B cell (primary cell): Measurements from ENCODE around the gene CARD10. TPM values are rescaled to one million over a fixed set of nuclear protein-coding genes. Genes with fewer than 3 reads are reported as not detected.

ENCODE experiments used
- ATAC-seq: fragments of 200-7000 bp; cut with Tn5 transposase; one replicate; pipeline ENCODE4 v1.10.0; 2021; ENCODE audit warnings: low read depth, mild to moderate bottlenecking, moderate number of reproducible peaks, moderate library complexity
- CTCF ChIA-PET: fragments of 350-600 bp; sonication (Branson Sonifier 250); formaldehyde crosslinking; loops from one replicate; lab custom pipeline; 2021; ENCODE audit warnings: antibody characterized with exemption, inconsistent platforms; lab: Charles Lee
- POLR2A ChIA-PET: fragments of 350-600 bp; sonication (Branson Sonifier 250); formaldehyde crosslinking; loops from one replicate; lab custom pipeline; 2021; ENCODE audit warnings: antibody characterized with exemption; lab: Charles Lee
- DNase-seq: peaks from one replicate; pipeline ENCODE4 v3.0.0; 2013
- H2AFZ ChIP-seq: 2 replicates; pipeline ENCODE4 v1.6.1; 2012; ENCODE audit warnings: mild to moderate bottlenecking, low read depth, low read length; ENCODE audit not compliant: insufficient read depth, poor library complexity, severe bottlenecking
- H3K27ac ChIP-seq, 2 donors: 1 replicate in 1 of 2; 2 replicates in 1 of 2; pipeline ENCODE4 v1.5.1; 2012 to 2013; ENCODE audit warnings: low read length in 2 of 2, mild to moderate bottlenecking in 2 of 2, moderate library complexity in 1 of 2
- H3K27me3 ChIP-seq, 4 experiments: fragments of 200-600 bp in 1 of 4; sonication (generic) in 1 of 4; replicated peaks in 1 of 4; 1 replicate in 2 of 4; 2 replicates in 2 of 4; pipeline versions ENCODE4 v1.6.1 to v1.7.0; 2013 to 2016; ENCODE audit warnings: low read length in 3 of 4, mild to moderate bottlenecking in 2 of 4, mixed read lengths in 1 of 4, moderate library complexity in 1 of 4; ENCODE audit not compliant: insufficient read depth in 4 of 4, control insufficient read depth in 3 of 4; ENCODE audit errors: control extremely low read depth in 1 of 4
- H3K36me3 ChIP-seq, 2 experiments: replicated peaks in 1 of 2; 1 replicate in 1 of 2; 2 replicates in 1 of 2; pipeline versions ENCODE4 v1.6.1 to v1.7.1; 2013; ENCODE audit warnings: low read length in 1 of 2; ENCODE audit not compliant: insufficient read depth in 2 of 2, control insufficient read depth in 1 of 2; ENCODE audit errors: control extremely low read depth in 1 of 2, extremely low read depth in 1 of 2
- H3K4me1 ChIP-seq, 2 donors: fragments of 200-600 bp in 1 of 2; sonication (generic) in 1 of 2; 1 replicate in 1 of 2; 2 replicates in 1 of 2; pipeline versions ENCODE4 v1.5.1 to v1.6.1; 2013 to 2017; ENCODE audit warnings: low read length in 2 of 2; ENCODE audit not compliant: control insufficient read depth in 2 of 2, insufficient read depth in 2 of 2
- H3K4me2 ChIP-seq: replicated peaks from 2 replicates; pipeline ENCODE3; 2012; ENCODE audit warnings: mild to moderate bottlenecking, low read depth, low read length; ENCODE audit not compliant: poor library complexity, severe bottlenecking
- H3K4me3 ChIP-seq, 5 experiments: fragments of 200-600 bp in 1 of 5; sonication (generic) in 1 of 5; 1 replicate in 3 of 5; 2 replicates in 2 of 5; pipeline versions ENCODE4 v1.5.1 to v1.7.0; 2011 to 2016; ENCODE audit warnings: low read length in 4 of 5, mild to moderate bottlenecking in 4 of 5, low read depth in 2 of 5, control low read depth in 1 of 5, moderate library complexity in 1 of 5; ENCODE audit not compliant: insufficient read depth in 1 of 5; ENCODE audit errors: control extremely low read depth in 1 of 5, extremely low read depth in 1 of 5
- H3K79me2 ChIP-seq: fragments of 200-600 bp; sonication (generic); one replicate; pipeline ENCODE4 v1.6.0; 2016; ENCODE audit warnings: low read length; ENCODE audit not compliant: control insufficient read depth, insufficient read depth
- H3K9ac ChIP-seq: fragments of 200-600 bp; sonication (generic); 2 replicates; pipeline ENCODE4 v1.6.1; 2017; ENCODE audit warnings: mild to moderate bottlenecking, low read length, moderate library complexity
- H3K9me3 ChIP-seq, 3 donors: one replicate each; pipeline versions ENCODE4 v1.6.1 to v1.7.1; 2013; ENCODE audit warnings: low read length in 2 of 3; ENCODE audit not compliant: control insufficient read depth in 2 of 3, insufficient read depth in 1 of 3; ENCODE audit errors: control extremely low read depth in 1 of 3
- H4K20me1 ChIP-seq: 2 replicates; pipeline ENCODE4 v1.6.0; 2012; ENCODE audit warnings: mild to moderate bottlenecking, low read length; ENCODE audit not compliant: insufficient read depth, control insufficient read depth, poor library complexity, severe bottlenecking
- H3K27ac Mint-ChIP-seq: one replicate; pipeline ENCODE4 v1.8.0; 2021; ENCODE audit warnings: mixed read lengths
- H3K27me3 Mint-ChIP-seq: one replicate; pipeline ENCODE4 v1.8.0; 2021; ENCODE audit warnings: mixed read lengths
- H3K4me1 Mint-ChIP-seq: one replicate; pipeline ENCODE4 v1.8.0; 2021; ENCODE audit warnings: mixed read lengths
- H3K4me3 Mint-ChIP-seq: one replicate; pipeline ENCODE4 v1.8.0; 2021; ENCODE audit warnings: mixed read lengths
- H3K9me3 Mint-ChIP-seq: one replicate; pipeline ENCODE4 v1.8.0; 2022; ENCODE audit warnings: mixed read lengths; ENCODE audit not compliant: insufficient read depth
- EZH2 ChIP-seq: IDR thresholded peaks from 2 replicates; pipeline ENCODE4 v1.6.1; 2012; ENCODE audit warnings: borderline replicate concordance, low read depth, mild to moderate bottlenecking, moderate library complexity, low read length; ENCODE audit not compliant: insufficient read depth, poor library complexity, severe bottlenecking
- WGBS: methylation state at CpG from one replicate; pipeline ENCODE4 v1.1.5; 2013; ENCODE audit warnings: missing lambda C conversion rate; ENCODE audit not compliant: insufficient coverage; 5-methylcytosine and 5-hydroxymethylcytosine counted together
- intact Hi-C: fragments of 100-400 bp; cut with micrococcal nuclease; formaldehyde crosslinking; loops from one replicate; pipeline ENCODE4 v1.10.0; 2022
- polyA plus RNA-seq: library from polyadenylated mRNA; depleted of rRNA; stranded (reverse); fragments of >200 nt; gene quantifications from 2 replicates; pipeline ENCODE4 v1.2.3, GENCODE V29; 2012
- total RNA-seq, 2 donors: library from RNA; stranded (reverse); fragments of 120-200 nt in 1 of 2; gene quantifications; 1 replicate in 1 of 2; 2 replicates in 1 of 2; pipeline versions ENCODE4 v1.2.3 to v1.2.4, GENCODE V29; 2013 to 2022
- TF ChIP-seq, protein P1 (sequence below): fragments of 200-600 bp; IDR thresholded peaks from one replicate; pipeline ENCODE4 v1.8.0; 2022; ENCODE audit warnings: antibody characterized with exemption, mild to moderate bottlenecking

Gene CARD10
- total and polyA plus RNA-seq, 2 donors (not counting 1 experiment from before 2014, with no cell fraction given) = not detected

DNA sequence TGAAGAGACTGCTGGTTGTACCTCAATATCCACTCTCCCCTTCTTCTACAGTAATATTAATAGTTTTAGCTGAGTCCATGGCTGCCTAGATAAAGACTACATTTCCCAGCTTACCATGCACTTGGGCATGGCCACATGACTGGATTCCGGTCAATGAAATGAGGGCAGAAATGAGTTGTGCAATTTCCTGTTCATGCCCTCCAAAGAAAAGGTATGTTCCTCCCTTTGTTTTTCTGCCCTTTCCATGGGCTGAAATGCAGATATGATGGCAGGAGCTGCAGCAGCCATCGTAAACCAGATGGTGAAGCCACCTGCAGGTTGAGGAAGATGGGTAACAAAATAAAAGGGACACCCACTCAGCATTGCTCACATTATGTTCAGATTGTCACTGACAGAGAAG, 76.7 kb downstream of the CARD10 start:
- H3K27me3 Mint-ChIP-seq = peaks cover 15% of the 10 kb centered on the region
- no peaks in the 10 kb centered on the region for H3K36me3 ChIP-seq
- H2AFZ ChIP-seq = no peak overlapping the region
- H3K9me3 Mint-ChIP-seq = peaks cover 8% of the 10 kb centered on the region
- POLR2A ChIA-PET = no interaction called here
- H4K20me1 ChIP-seq = no peaks in the 10 kb centered on the region
- H3K4me1 ChIP-seq = no peaks in the 10 kb centered on the region
- no peaks in the 10 kb centered on the region for H3K79me2 ChIP-seq
- WGBS = 50% methylated on average over 1 of the region's 2 CpGs
- TF ChIP-seq, protein P1, sequence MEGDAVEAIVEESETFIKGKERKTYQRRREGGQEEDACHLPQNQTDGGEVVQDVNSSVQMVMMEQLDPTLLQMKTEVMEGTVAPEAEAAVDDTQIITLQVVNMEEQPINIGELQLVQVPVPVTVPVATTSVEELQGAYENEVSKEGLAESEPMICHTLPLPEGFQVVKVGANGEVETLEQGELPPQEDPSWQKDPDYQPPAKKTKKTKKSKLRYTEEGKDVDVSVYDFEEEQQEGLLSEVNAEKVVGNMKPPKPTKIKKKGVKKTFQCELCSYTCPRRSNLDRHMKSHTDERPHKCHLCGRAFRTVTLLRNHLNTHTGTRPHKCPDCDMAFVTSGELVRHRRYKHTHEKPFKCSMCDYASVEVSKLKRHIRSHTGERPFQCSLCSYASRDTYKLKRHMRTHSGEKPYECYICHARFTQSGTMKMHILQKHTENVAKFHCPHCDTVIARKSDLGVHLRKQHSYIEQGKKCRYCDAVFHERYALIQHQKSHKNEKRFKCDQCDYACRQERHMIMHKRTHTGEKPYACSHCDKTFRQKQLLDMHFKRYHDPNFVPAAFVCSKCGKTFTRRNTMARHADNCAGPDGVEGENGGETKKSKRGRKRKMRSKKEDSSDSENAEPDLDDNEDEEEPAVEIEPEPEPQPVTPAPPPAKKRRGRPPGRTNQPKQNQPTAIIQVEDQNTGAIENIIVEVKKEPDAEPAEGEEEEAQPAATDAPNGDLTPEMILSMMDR = no peak
- TF ChIP-seq EZH2 = no peak
- no peak overlapping the region for H3K4me3 Mint-ChIP-seq
- no peak overlapping the region for H3K4me3 ChIP-seq
- H3K27ac ChIP-seq = no peak overlapping the region
- DNase-seq = no peak
- H3K27ac Mint-ChIP-seq = no peak overlapping the region
- H3K4me1 Mint-ChIP-seq = no peaks in the 10 kb centered on the region
- ATAC-seq = no peak
- peaks cover 0 to 8% (median 3%) of the 10 kb centered on the region in 3 donors for H3K9me3 ChIP-seq
- H3K9ac ChIP-seq = no peak overlapping the region
- H3K4me2 ChIP-seq = no peak overlapping the region
- CTCF ChIA-PET = interaction anchor here (1.1 to 1.6 kb wide), 2 partner anchors 10 to 124 kb away, joined by 3 to 7 read pairs; no protein-coding TSS in a partner anchor
- intact Hi-C loops = no loop called here
- peaks cover 0 to 8% (median 0%) of the 10 kb centered on the region in 4 experiments for H3K27me3 ChIP-seq

DNA sequence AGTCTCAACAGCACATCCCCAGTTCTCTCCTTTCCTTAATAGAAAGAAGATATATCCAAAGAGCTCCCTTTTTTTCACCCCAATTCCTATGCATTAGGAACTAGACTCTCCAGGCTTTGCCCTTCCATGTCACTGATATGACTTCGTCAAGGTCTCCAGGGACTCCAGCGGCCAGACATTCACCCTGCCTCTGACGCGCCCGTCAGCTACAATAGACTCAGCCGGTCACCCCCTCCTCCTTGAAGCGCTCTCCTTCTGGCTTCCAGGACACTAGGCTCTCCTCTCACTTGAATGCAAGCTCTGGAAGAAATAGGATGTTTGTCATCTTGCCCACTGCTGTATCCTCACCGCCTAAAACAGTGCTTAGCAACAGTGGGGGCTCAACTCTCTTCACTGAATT, 77.1 kb downstream of the CARD10 start:
- no peak for DNase-seq
- POLR2A ChIA-PET = no interaction called here
- H4K20me1 ChIP-seq = no peaks in the 10 kb centered on the region
- Mint-ChIP-seq H3K9me3 (peaks cover 8% of the 10 kb centered on the region), H3K27me3 (peaks cover 18% of the 10 kb centered on the region), H3K27ac (no peak overlapping the region), H3K4me1 (no peaks in the 10 kb centered on the region), H3K4me3 (no peak overlapping the region)
- no peaks in the 10 kb centered on the region for H3K79me2 ChIP-seq
- H3K4me3 ChIP-seq = no peak overlapping the region
- ATAC-seq = no peak
- no peaks in the 10 kb centered on the region for H3K36me3 ChIP-seq
- intact Hi-C loops = no loop called here
- TF ChIP-seq, protein P1 = no peak
- TF ChIP-seq EZH2 = no peak
- peaks cover 0 to 5% (median 0%) of the 10 kb centered on the region in 4 experiments for H3K27me3 ChIP-seq
- no peak overlapping the region for H3K4me2 ChIP-seq
- H2AFZ ChIP-seq = no peak overlapping the region
- no peaks in the 10 kb centered on the region for H3K4me1 ChIP-seq
- no peak overlapping the region for H3K9ac ChIP-seq
- CTCF ChIA-PET = interaction anchor here (1.1 to 1.6 kb wide), 2 partner anchors 11 to 124 kb away, joined by 3 to 7 read pairs; no protein-coding TSS in a partner anchor
- WGBS = 91% methylated on average over 7 of the region's 8 CpGs
- no peak overlapping the region for H3K27ac ChIP-seq
- H3K9me3 ChIP-seq = peaks cover 0 to 8% (median 3%) of the 10 kb centered on the region in 3 donors
